NCI-H510A treated with DMSO at 0.1 percent for 48 hours (cell line): ENCODE results near the gene MTX1.

Experiments
- DNase-seq: peaks from one replicate; lab custom pipeline; 2025; lab: John Stamatoyannopoulos, UW

Gene MTX1

DNA sequence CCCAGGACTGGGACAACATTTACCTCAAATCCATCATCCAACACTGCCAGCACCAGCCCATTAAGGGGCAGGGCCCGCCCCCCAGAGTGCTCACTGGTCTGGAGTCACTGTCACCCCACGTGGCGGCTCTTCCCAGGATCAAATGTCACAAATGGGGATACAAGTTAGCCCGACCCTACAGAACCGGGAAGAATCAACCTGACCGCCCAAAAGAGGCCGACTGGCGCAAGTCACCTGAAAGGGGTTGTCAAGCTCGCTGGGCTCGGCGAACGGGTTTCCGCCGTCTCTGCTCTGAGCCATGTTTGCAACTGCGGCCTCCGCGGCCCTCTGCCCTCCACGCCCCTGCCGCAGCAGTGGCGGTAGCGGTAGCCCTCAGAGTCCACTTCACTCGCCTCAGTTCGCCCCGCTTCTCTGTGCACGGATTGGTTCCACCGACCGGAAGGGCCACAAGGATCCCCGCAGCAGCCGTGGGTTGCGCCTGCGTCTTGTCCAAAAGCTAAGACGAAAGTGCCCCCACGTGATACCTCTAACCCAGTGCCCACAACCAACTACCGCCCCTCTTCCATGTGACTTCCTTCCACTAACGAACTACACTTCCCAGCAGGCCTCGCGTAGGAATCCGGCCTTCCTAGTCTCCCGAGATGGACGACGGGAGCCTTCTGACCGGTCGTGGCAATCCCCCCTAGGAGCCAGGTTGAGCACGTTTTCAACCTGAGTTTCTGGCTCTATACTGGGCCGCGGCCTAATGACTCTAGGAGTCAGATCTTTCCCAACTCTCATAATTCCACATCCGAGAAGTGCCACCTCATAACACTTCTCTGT lies 53.6 kb downstream of the MTX1 start, which contains the start of gene SCAMP3:
TSS of gene SCAMP3 (minus strand) at position 509 of the 822 bp plus-strand sequence. CDS start at position 300, 209 bp downstream.
- peak; percentile 97 for DNase-seq

DNA sequence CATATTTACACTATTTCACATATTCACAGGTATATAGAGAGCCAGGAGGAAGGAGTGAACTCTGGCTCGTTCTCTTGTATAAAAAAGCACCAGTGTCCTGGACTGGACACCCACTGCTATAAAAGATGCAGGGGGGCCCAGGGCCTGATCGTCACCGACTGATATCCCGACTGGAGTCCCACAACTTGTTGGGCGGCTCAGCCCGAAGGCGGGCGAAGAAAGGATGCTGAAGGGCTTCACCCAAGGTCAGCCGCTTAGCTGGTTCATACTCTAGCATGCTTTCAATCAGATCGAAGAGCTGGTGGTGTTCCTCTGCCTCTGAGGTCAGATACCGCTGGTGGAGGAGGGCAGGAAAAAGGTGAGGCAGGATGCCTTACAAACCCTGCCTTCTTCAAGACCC lies 54.6 kb downstream of the MTX1 start:
- no peak for DNase-seq
